Activated CD4-positive, CD25-positive, alpha-beta regulatory T cell treated with anti-CD3 and anti-CD28 coated beads, Interleukin-2, amount 50 U/mL, for 16 hours (primary cell): ENCODE results near the gene PDXP.

Source experiments
- DNase-seq: peaks from one replicate; pipeline ENCODE4 v3.0.0-alpha.2; 2020; ENCODE audit warnings: low read depth, low spot score

The PDXP gene

DNA sequence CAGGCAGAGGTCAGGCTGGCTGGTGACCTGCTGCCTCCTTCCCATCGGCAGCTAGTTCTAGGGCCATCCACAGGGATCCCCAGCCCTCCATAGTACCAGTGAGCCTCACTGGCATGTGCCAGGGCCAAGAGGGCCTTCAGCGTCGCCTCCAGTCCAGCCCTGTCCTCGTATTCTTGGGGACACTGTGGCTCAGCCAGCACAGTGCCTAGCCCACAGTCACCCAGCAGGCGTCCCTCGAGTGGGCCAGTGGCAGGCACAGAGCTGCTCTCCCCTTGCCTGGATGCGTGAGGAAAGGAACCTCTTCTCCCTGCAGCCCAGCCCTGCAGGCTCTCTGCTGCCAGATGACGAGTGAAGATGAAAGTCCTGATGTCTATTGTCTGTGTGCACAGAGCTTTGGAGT is 29.7 kb upstream of the PDXP start:
- DNase-seq = no peak

DNA sequence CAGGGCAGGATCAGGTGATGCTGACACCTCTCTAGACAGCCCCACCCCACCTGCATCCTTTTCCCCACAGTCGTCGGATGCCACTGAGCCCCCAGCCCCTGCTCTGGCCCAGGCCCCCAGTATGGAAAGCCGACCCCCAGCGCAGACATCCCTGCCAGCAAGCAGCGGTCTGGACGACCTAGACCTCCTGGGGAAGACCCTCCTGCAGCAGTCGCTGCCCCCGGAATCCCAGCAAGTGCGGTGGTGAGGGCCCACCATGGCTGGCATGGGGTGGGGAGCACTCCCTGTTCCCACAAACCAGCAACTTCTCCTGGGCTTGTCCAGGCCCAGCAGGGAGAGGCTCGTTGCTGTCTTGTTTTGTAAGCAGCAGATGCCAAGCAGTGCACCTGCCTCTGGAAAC is 28.6 kb upstream of the PDXP start:
- no peak for DNase-seq

DNA sequence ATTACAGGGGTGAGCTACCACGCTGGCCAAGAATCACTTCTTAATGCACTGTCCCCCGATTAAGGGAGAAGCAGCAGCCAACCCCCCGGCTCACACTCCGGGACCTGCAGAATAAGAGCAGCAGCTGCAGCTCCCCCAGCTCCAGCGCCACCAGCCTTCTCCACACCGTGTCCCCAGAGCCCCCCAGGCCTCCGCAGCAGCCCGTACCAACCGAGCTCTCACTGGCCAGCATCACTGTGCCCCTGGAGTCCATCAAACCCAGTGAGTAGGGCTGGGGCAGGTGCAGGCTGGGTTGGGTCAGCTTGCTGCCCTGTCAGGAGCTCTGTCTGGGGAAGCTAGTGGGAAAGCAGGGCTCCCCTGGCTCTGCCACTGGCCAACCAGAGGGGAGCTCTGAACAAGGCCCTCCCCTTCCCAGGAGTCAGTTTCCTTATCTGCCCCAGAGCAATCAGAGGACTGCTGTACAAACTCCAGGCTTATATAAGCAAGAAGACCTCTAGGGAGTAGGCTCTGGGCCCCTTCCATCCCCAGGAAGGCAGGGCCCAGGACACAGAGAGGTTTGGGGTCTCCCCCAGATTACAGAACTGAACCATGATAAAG is 27.6 kb upstream of the PDXP start:
- DNase-seq = no peak

DNA sequence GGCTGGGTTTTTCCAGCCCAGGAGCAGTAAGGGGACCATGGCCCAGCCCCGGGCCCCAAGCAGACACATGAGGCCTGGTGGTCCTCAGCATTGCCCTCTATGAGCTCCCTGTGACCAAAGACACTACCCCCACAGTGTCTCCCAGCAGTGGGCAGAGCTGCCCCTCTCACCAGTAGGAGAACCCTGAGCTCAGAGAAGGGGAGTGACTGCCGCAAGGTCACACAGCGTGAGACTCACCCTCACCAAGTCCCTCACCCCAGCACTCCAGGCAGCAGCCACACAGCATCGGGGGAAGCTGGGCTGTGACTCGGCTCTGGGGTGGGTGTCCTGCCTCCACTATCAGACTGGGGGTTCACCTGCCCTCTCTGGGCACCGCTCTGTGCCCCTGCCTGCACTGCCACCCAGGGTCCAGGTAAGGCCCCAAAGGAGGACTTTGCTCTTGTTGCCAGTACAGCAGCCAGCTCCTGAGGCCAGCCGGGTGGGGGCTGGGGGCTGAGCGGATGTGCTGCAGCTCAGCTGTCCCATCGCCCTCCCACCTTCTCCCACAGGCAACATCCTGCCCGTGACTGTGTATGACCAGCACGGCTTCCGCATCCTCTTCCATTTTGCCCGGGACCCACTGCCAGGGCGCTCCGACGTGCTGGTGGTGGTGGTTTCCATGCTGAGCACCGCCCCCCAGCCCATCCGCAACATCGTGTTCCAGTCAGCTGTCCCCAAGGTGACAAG is 26.9 kb upstream of the PDXP start:
- DNase-seq = no peak

DNA sequence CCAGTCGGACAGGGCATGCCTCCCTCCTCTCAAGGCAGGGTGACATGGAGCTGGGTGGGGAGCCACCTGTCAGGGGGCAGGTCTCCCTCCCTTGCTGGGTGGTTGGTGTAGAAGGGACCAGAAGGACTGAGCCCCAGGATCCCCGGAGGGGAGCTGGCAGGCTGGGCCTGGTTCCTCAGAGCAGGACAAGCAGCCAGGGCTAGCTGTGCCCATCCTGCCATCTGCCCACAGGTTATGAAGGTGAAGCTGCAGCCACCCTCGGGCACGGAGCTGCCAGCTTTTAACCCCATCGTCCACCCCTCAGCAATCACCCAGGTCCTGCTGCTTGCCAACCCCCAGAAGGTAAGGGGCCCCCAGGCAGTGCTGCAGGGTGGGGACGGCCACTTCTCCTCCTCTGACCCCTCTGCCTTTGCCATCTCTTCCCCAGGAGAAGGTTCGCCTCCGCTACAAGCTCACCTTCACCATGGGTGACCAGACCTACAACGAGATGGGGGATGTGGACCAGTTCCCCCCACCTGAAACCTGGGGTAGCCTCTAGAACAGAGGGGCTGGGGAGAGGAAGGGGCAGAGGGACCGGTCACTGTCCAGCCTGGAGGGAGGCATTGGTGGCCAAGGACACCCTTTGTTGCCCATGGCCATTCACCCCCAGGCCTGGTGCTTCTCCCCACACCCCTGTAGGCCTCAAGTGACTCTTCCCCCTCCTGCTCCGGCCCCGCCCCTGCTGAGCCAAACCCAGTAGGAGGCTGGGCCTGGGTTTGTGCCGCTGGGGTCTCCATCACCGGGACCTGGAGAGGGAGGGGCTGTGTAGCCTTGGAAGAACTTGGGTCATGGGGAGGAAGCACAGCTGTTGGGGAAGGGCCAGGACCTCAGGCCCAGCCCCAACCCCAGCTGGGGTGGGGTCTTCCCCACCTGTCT is 26.1 kb upstream of the PDXP start:
- no peak for DNase-seq

DNA sequence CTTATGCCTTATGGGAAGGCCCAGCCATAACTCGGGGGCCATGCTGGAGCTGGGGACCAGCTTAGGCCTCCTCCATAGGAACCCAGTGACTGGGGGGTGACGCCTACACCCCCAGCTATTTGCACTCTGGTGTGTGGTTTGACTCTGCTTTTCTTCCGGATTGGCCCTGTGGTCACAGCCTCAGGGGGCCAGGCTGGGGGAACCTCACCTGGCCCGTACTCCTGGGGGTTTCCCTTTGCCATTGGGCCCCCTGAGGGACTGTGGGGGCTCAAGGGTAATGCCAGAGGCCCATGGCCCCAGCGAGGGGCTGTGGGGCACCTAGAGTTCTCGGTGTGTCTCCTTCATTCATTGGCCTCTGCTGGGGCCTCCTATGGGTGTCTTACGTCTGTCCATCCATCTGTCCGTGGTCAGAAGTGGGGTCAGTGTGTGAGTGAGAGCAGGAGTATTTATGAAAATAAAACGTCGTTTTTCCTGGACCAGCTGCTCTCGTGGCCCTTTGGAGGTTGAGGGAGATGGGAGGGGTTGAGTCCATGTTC is 25.4 kb upstream of the PDXP start:
- DNase-seq = no peak

DNA sequence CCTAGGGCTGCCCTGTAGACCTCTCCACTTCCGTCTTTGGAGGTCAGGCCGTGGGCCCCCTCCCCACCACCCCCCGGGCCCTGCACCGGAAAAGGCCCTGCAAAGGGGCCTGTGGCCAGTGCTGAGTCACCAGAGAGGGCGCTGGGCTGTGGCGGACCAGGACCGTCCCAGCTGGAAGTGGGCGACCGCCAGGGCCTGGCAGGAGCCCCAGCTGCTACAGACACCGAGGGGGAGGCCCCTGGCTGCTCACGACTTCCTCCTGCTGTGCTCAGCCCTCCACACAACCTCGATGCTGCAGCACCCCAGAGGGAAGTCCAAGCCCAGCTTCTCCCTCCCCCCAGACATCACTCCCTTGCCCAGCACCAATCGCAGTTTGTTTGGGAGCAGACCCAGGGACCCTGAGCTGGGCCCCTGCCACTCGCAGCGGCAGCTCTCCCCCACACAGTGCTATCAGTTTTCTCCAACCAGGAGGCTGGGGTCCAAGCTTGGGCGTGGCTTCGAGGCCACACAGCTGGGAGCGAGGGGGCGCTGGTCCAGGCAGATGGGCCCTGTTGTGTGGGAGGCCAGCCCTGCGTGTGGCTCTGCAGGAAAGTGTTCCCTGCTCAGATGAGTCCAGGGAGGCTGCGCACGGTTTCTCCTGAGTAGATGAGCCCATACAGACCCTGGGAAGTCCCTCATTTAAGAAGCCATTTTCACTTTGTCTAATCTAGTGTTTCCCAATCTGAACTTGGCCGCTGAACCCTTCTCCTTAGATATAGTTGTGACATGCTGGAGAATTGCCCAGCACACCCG is 24.7 kb upstream of the PDXP start:
- DNase-seq = no peak

DNA sequence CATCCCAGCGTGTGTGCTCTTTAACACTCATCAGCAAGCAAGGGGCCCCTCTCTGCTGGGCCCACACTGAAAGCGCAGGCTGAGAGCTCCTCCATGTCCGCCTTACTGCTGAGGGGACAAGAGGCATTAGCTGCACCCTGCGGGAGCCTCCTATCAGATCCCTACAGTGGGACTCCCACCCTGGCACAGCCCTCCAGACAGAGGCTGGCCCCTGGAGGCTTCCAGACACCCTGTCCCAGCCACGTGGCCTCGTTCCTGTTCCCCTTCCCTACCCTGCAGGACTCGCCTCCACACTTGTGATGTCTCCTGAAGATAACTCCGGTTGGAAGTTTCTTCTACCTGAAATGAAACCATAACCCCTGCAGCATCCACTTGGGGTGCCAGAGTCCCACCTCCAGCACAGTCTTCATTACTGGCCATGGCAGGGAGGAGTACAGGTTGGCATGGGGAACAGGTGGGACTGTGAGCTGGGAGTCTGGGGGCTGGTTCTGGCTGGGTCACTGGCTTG is 24.1 kb upstream of the PDXP start:
- no peak for DNase-seq

DNA sequence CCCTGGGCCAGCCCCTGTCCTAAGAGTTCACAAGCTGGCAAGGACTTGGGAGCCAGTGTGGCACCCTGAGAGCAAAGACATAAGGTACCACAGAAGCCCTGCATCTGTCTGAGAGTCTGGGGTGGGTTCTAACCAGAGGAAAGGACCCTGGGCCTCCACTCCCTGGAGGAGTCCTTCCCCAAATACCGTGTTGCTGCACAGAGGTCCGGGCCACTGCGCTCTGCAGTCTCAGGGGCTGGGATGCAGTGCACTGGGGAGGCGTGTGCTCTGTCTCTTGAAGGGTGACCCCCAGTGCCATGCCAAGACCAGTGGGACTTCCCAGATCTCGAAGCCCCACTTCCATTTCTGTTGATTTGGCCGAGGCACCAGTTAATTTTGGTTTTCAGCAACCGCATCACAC is 23.4 kb upstream of the PDXP start:
- DNase-seq = no peak

DNA sequence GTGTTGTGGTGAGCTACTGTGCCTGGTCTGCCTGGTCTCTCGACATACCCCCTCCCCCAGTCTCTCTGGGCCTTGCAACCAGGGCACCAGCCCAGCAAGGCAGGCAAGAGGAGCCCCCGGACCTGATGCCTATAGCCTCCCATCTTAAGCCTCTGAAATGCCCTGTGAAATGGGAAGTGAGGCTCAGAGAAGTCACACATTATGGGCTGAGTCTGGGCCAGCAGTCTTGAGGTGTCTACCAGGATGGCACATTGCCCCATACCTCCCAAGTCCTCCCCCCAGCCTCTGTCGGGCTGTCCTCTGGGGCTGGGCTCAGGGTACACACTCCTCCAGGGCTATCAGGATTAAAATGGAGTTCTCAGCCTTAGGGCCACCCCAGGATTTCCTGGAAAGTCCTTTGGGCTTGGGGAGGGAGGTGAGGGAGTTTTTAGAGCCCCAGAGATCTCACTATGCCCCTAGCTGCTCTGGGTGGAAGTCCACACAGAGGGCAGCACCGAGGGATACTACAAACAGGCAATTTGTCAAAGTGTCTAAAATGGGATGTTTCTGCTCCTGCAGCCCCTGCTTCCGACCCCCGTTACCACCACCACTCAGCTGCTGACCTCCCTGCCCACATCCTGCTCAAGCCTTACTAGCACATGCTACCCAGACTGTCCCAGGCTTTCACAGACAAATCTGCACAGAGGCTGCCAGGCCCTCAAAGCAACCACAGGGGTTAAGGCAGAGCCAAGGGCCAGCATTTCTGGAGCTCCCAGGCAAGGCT is 22.2 kb upstream of the PDXP start:
- no peak for DNase-seq

DNA sequence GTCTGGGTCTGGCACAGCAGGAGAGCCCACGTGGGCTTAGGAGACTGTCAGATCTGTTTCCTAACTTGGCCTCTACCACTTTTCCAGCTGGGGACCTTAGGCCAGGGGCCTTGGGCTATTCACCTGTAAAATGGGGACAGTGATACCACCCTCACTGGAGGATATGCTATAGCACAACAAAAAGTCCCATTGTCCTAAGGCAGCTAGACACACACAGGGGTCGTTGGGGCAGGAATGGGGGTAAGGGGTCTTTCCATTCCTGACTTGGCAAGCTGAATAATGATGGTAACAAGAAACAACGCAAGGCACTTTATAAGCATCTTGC is 21.6 kb upstream of the PDXP start:
- DNase-seq = no peak

DNA sequence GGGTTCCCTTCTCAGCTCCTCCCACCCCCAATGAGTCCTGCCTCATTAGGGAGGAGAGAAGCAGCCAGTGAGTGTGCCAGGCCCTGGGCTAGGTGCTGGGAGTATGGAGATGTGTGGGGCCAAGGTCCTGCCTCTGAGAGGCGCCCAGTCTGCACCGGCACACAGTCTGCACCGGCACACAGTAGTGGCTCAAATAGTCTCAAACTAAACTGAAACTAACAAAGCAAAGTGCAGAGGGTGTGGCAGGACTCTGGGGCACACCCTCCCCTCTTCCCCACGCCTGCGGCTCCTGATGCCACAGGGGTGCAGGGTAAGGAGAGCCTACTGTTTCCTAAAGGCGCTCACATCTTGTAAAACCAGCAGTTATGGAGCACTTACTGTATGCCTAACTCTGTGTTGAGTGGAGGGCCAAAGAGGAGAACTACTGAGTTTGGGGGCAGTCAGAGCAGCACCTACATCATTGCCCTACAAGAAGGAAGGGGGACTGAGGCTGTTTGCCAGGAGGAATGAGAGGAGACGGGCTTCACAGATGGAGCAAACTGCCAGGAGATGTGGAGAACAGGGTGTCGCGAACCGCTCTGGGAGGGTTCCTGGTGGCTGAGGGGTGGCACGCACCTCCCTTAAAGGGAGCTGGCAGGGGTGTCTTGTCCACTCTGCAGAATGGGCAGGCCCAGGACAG is 20.0 kb upstream of the PDXP start:
- no peak for DNase-seq

DNA sequence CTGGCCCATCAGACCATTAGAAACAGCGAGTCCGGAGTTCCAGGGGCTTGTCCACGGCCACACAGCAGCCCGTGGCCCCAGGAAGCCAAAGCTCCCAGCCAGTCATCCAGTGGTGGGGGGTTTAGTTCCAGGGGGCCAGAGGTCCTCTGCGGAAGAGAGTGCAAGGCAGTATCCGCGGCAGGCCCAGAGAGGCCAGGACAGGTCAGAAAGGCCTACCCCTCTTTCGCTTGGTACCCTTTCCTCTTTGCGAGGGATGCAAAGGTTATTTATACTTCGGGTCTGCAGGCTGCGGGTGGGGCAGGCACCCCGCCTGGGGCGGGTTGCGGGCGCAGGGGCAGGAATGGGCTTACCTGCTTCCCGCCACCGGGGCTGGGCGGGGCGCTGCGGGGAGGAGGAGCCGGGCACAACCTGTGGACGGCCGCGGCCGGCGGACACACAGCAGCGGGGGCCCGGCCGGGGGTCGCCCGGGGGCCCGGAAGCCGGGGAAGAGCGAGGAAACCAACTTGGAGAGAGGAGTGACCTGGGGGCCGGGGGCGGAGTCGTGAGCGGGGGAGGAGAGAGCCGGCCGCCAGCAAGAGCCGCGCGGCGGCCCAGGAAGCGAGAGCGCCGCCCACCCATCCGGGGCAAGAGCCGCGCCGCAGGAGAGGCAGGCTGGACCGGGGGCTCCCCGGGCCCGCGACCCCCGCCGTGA is 19.3 kb upstream of the PDXP start, which contains the start of gene SH3BP1:
SH3BP1 (plus strand) TSS at position 600 of the 691 bp plus-strand sequence. CDS start 119 bp downstream, outside the sequence.
- no peak for DNase-seq

DNA sequence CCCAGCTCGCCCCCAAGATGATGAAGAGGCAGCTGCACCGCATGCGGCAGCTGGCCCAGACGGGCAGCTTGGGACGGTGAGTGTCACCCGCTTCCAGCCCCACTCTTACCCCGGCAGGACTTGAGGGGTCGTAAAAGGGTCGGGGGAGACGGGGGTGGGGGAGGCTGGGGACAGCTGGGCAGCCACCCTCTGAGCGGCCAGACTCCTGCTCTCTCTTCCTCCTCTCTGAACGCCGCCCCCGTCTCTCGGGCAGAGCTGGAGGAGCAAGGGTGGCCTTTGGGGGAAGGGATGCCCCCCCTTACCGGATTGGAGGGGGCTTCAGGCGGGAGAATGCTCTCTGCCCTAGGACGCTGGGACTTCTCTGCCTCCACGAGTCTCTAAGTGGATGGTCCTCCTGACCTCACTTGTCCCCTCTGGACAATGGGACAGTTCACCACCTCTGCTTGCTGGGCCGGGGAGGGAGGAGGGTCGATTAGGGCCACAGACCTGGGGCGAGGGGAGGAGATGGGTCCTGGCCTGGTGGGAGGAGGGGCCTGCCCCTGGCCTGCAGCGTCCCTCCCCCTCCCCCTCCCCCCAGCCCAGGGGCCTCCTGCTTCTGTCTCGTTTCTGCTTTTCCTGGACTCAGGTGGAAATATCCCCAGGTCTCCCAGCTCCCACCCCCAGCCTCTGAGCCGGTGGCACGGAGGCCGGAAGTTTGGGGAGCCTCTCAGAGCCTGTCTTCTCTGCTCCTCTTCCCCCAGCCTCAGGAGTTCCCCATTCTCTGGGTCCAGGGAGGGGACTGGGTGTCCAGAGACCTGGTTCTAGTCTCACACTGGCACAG is 18.5 kb upstream of the PDXP start:
- DNase-seq = no peak

DNA sequence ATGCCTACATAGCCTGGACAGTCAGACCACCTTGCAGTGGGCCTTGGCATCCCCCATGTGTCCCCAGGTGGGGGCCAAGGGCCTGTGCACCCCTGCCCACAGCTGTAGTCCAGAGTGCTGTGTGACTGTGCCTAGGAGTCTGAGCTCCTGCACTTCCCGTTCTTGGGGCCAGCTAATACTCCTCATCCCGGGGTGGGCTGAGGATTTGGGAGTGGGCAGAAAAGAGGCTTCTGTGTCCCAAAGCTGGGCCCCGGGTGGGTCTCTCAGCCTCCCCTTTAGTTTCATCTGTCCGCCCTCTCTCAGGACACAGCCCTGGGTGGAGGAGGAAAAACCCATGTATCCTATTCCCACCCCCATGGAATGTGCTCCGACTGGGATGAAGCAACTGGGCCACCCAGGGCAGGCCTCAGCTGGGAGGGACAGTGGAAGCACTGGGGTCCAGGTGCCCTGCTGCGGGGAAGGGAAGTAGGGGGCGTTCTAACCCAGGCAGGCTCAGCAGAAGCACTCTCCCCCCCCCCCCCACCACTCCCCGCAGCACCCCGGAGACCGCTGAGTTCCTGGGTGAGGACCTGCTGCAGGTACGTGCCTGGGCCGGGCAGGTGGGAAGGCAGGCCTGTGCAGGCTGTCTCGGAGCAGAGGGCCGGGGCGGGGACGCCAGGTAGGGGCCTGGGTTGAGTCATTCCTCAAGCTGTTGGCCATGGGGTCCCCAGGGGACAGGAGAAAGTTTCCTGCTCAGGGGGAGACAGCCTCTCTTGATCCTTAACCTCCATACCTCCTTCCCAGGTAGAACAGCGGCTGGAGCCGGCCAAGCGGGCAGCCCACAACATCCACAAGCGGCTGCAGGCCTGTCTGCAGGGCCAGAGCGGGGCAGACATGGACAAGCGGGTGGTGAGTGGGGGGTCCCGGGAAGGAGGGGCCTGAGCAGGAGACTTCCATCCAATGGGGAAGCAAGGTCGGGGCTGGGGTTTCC is 17.6 kb upstream of the PDXP start:
- no peak for DNase-seq

DNA sequence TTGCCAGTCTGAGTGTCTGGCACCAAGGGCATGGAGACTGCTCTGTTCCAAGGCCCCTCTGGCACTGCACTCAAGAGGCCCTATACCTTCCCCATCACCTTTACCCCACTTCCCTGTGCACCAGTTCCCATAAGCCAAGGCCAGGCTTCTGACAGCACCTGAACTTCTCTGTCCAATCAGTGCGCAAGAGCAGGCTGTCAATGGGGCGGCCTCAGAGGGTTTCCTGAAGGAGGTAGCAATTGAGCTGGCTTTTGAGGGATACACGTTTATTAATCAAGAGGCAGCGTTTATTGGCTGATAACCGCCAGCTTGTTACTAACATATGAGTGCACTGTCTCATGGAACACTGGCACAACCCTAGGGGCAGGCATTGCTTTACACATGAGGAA is 17.0 kb upstream of the PDXP start:
- no peak for DNase-seq

DNA sequence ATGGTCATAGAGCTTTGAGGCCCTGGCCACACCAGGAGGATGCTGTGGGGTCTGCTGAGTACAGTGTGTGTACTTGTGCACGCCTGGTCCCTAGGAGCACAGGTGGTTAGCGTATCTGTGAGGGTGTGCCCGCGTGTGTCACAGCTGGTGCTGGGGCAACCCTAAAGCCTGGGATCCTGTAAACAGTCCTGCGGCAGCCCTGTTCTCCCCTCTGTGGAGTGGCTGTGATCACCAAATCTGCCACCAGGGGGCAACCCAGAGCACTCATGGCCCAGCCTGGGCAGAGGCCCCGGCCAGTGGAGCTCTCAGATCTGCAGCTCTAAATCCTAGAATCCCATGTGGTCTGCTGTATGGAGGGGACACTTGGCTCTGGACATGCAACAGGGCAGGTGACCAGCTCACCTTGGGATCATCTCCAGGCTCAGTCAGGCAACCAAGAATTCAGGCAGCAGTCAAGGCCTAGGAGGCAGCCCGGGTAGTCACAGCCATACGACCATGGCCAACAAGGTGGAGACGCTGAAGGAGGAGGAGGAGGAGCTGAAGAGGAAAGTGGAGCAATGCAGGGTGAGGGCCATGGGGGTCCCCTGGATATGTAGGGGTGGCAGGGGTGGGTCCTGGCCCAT is 15.2 kb upstream of the PDXP start:
- peak; percentile 75 for DNase-seq
